ENCODE measurements around the gene ZNF487.
A peak's percentile ranks its signal among the peaks of the same experiment; 100 is the strongest.

Gene ZNF487

GRCh38 chr10:43402176-43402575 lies 34.7 kb upstream of the ZNF487 start:
- Histone ChIP-seq H3K79me2 (ENCODE audit: control insufficient read depth, low read length) (peaks cover 100% of the 10 kb centered on the region), H3K4me3 (ENCODE audit: low read length) (peak overlapping the region; percentile 85), H3K9me3 (ENCODE audit: control insufficient read depth, insufficient read depth, low read length) (no peaks in the 10 kb centered on the region), H3K27ac (ENCODE audit: low read depth, low read length) (peak overlapping the region; percentile 95), H3K4me1 (ENCODE audit: control insufficient read depth, low read length) (peaks cover 79% of the 10 kb centered on the region), H3K4me2 (ENCODE audit: low read length) (peak overlapping the region; percentile 88), H3K27me3 (ENCODE audit: control insufficient read depth, low read length) (no peaks in the 10 kb centered on the region), H4K20me1 (ENCODE audit: control insufficient read depth, insufficient read depth, low read depth, low read length) (peaks cover 45% of the 10 kb centered on the region), H3K9me2 (replicated peaks; ENCODE audit: control insufficient read depth, low read length) (no peaks in the 10 kb centered on the region), H3K36me3 (ENCODE audit: control insufficient read depth, low read length) (peaks cover 97% of the 10 kb centered on the region), H3F3A (ENCODE audit: control insufficient read depth, insufficient read depth) (peaks cover 81% of the 10 kb centered on the region)
- no peak for TF ChIP-seq CTCF (IDR thresholded peaks at IDR 0.05; ENCODE audit: low read depth, low read length, poor library complexity, severe bottlenecking)
- TF ChIP-seq EZH2phosphoT487 (IDR thresholded peaks at IDR 0.05; ENCODE audit: borderline replicate concordance, low read length): no peak

- Histone ChIP-seq H3K9me3 (ENCODE audit: control insufficient read depth, insufficient read depth, low read length) (no peaks in the 10 kb centered on the region), H3K4me3 (ENCODE audit: low read length) (peak overlapping the region; percentile 85), H3K79me2 (ENCODE audit: control insufficient read depth, low read length) (peaks cover 100% of the 10 kb centered on the region), H3K4me1 (ENCODE audit: control insufficient read depth, low read length) (peaks cover 77% of the 10 kb centered on the region), H3K36me3 (ENCODE audit: control insufficient read depth, low read length) (peaks cover 96% of the 10 kb centered on the region), H3F3A (ENCODE audit: control insufficient read depth, insufficient read depth) (peaks cover 75% of the 10 kb centered on the region), H3K27me3 (ENCODE audit: control insufficient read depth, low read length) (no peaks in the 10 kb centered on the region), H3K4me2 (ENCODE audit: low read length) (peak overlapping the region; percentile 88), H3K9me2 (replicated peaks; ENCODE audit: control insufficient read depth, low read length) (no peaks in the 10 kb centered on the region), H3K27ac (ENCODE audit: low read depth, low read length) (peak overlapping the region; percentile 95), H4K20me1 (ENCODE audit: control insufficient read depth, insufficient read depth, low read depth, low read length) (peaks cover 45% of the 10 kb centered on the region)
- TF ChIP-seq EZH2phosphoT487 (IDR thresholded peaks at IDR 0.05; ENCODE audit: borderline replicate concordance, low read length): no peak
- TF ChIP-seq CTCF (IDR thresholded peaks at IDR 0.05; ENCODE audit: low read depth, low read length, poor library complexity, severe bottlenecking): no peak
Measured at GRCh38 chr10:43402880-43403452, 33.9 kb upstream of the ZNF487 start.

GRCh38 chr10:43403911-43404703 lies 32.8 kb upstream of the ZNF487 start:
- peaks cover 66% of the 10 kb centered on the region for H3K4me1 ChIP-seq (ENCODE audit: control insufficient read depth, low read length)
- no peaks in the 10 kb centered on the region for H3K9me2 ChIP-seq (replicated peaks; ENCODE audit: control insufficient read depth, low read length)
- peaks cover 45% of the 10 kb centered on the region for H4K20me1 ChIP-seq (ENCODE audit: control insufficient read depth, insufficient read depth, low read depth, low read length)
- H3K4me2 ChIP-seq (ENCODE audit: low read length): peak overlapping the region; percentile 88
- peaks cover 66% of the 10 kb centered on the region for H3F3A ChIP-seq (ENCODE audit: control insufficient read depth, insufficient read depth)
- H3K4me3 ChIP-seq (ENCODE audit: low read length): peak overlapping the region; percentile 85
- H3K27me3 ChIP-seq (ENCODE audit: control insufficient read depth, low read length): no peaks in the 10 kb centered on the region
- peaks cover 92% of the 10 kb centered on the region for H3K36me3 ChIP-seq (ENCODE audit: control insufficient read depth, low read length)
- H3K9me3 ChIP-seq (ENCODE audit: control insufficient read depth, insufficient read depth, low read length): no peaks in the 10 kb centered on the region
- TF ChIP-seq EZH2phosphoT487 (IDR thresholded peaks at IDR 0.05; ENCODE audit: borderline replicate concordance, low read length): no peak
- H3K27ac ChIP-seq (ENCODE audit: low read depth, low read length): peak overlapping the region; percentile 95
- peaks cover 99% of the 10 kb centered on the region for H3K79me2 ChIP-seq (ENCODE audit: control insufficient read depth, low read length)

- Histone ChIP-seq H3K27ac (ENCODE audit: low read depth, low read length) (peak overlapping the region; percentile 95), H3F3A (ENCODE audit: control insufficient read depth, insufficient read depth) (peaks cover 60% of the 10 kb centered on the region), H3K4me1 (ENCODE audit: control insufficient read depth, low read length) (peaks cover 60% of the 10 kb centered on the region)
Measured at GRCh38 chr10:43404704-43405084, 32.2 kb upstream of the ZNF487 start.

More at GRCh38 chr10:43404704-43405084, 32.2 kb upstream of the ZNF487 start:
- Histone ChIP-seq H4K20me1 (ENCODE audit: control insufficient read depth, insufficient read depth, low read depth, low read length) (peaks cover 39% of the 10 kb centered on the region), H3K4me2 (ENCODE audit: low read length) (peak overlapping the region; percentile 88), H3K27me3 (ENCODE audit: control insufficient read depth, low read length) (no peaks in the 10 kb centered on the region), H3K9me3 (ENCODE audit: control insufficient read depth, insufficient read depth, low read length) (no peaks in the 10 kb centered on the region), H3K4me3 (ENCODE audit: low read length) (peak overlapping the region; percentile 85), H3K9me2 (replicated peaks; ENCODE audit: control insufficient read depth, low read length) (no peaks in the 10 kb centered on the region), H3K79me2 (ENCODE audit: control insufficient read depth, low read length) (peaks cover 96% of the 10 kb centered on the region), H3K36me3 (ENCODE audit: control insufficient read depth, low read length) (peaks cover 88% of the 10 kb centered on the region)
- no peak for TF ChIP-seq CTCF (IDR thresholded peaks at IDR 0.05; ENCODE audit: low read depth, low read length, poor library complexity, severe bottlenecking)
- TF ChIP-seq EZH2phosphoT487 (IDR thresholded peaks at IDR 0.05; ENCODE audit: borderline replicate concordance, low read length): no peak

Data from DOHH2 (cell line).